SK-N-SH treated with all-trans-retinoic acid at 6 μM for 48 hours (cell line): ENCODE data around the gene DTX1.

Experiments
- PATZ1 ChIP-seq: fragments of 250-450 bp; sonication (Bioruptor Pico); IDR thresholded peaks from 2 replicates; pipeline ENCODE4 v1.8.0; 2020; ENCODE audit warnings: mild to moderate bottlenecking, moderate library complexity, borderline replicate concordance
- SNAI2 ChIP-seq: fragments of 250-450 bp; sonication (Bioruptor Pico); IDR thresholded peaks from 2 replicates; pipeline ENCODE4 v1.5.0; 2020; ENCODE audit warnings: mild to moderate bottlenecking, moderate library complexity
- ZNF70 ChIP-seq: fragments of 450-650 bp; formaldehyde crosslinking; IDR thresholded peaks from 2 replicates; pipeline ENCODE4 v1.5.0; 2020; ENCODE audit warnings: mild to moderate bottlenecking, moderate library complexity

- TF ChIP-seq PATZ1 (CRISPR knock-in tag), result no peak
- no peak for TF ChIP-seq ZNF70
- no peak for TF ChIP-seq SNAI2
Measured at GRCh38 chr12:113069751-113070116, 13.2 kb downstream of the DTX1 start.
